HG03097 (cell line): Measurements from ENCODE around the gene COL8A1.

ENCODE experiments used
- ATAC-seq: cut with Tn5 transposase; IDR thresholded peaks from one replicate; pipeline ENCODE4 v1.9.1; 2021; ENCODE audit not compliant: unreplicated experiment, low FRiP score

Gene COL8A1

DNA sequence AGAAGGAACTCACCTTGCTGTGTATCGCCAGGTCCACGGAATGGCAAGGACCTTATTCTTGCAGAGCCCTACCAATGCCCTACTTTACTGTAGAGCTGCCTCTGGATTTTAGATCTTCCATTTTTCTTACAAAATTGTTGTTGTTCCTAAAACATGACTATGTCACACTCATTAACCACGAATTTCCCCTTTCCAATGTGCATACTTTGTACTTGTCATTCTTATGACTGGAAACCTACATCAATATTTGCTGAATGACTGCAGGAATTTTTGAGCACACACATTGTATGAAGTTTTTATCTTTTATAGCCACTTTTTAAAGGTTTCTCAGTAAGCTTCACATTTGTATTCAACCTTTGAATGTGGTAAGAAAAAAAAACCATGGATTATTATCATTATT is 143.4 kb downstream of the COL8A1 start:
- no peak for ATAC-seq

DNA sequence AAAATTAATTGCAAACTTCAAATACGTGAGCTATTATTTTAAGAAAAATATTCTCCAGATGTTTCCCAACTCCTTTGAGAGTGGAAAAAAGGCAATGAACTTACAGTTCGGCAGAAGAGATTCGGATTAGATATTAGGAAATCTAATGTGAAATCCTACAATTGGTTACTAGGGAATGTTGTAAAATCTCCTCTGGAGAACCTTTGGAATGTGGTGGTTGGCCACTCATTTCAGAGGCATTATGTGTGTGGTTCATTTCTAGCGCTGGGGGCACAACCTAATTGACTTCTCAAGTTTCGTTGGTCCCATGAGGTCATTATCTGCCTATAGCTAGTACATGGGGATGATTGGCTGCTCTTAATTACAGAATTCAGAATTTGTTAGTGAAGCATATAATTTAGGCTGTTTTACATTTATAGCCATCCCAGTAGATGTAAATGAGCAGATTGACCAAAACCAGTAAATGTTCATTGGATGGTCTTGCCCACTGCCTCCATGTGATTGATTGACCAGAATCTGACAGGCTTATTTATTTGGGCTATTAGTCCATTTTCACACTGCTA is 144.7 kb downstream of the COL8A1 start:
- no peak for ATAC-seq

DNA sequence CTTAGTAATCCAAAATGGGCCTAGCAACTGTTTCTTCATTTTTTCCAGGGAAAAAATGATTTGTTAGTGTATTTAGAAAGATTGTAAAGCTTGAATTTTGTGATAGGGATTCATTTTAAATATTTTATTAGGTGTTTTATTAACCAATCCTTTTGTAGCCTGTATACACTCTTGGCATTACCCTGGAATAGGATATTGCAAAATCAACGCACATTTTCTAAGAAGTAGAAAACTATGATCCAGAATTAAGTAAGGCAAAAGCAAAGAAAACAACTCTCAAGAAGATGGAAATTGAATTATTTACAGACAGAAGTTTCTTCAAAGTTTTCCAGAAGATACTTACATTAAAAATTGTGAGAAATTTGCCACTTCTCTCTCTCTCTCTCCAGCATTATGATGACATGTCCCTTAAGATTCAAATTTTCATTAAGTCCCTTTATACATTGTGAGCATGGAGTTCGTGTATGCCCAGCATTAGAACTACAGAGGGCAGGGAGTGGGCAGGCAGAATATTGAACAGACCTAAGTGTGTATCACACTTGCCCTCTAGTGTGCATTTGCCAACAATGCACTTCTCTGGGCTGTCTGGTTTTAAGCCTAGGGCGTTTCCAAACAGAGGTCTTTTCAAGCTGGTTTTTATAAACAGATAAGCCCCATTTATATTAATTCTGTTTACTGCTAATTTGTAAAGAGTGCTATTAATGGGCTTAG is 150.8 kb downstream of the COL8A1 start:
- ATAC-seq: peak; percentile 96

DNA sequence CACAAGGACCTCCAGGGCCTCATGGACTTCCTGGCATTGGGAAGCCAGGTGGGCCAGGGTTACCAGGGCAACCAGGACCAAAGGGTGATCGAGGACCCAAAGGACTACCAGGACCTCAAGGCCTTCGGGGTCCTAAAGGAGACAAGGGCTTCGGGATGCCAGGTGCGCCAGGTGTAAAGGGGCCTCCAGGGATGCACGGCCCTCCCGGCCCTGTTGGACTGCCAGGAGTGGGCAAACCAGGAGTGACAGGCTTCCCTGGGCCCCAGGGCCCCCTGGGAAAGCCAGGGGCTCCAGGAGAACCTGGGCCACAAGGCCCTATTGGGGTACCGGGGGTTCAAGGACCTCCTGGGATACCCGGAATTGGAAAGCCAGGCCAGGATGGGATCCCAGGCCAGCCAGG is 156.1 kb downstream of the COL8A1 start:
- no peak for ATAC-seq

DNA sequence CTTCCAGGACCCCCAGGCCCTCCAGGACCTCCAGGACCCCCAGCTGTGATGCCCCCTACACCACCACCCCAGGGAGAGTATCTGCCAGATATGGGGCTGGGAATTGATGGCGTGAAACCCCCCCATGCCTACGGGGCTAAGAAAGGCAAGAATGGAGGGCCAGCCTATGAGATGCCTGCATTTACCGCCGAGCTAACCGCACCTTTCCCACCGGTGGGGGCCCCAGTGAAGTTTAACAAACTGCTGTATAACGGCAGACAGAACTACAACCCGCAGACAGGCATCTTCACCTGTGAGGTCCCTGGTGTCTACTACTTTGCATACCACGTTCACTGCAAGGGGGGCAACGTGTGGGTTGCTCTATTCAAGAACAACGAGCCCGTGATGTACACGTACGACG is 157.2 kb downstream of the COL8A1 start:
- ATAC-seq: no peak

DNA sequence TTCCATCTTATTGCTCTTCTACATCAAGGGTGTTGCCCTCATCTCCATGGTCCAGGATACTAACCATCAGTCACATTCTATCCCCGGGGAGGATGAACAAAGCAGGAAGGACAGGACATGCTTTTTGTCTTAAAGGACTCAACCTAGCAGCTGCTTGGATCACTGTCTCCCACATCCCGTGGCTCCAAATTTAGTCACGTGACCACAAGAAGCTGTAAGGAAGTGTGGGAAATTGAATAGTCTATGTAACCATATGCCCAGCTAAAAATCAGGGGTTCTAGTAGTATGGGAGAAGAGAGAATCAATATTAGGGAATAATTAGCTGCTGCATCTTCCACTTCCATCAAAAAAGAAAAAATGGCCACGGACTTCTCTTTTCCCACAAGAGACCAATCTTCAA is 161.0 kb downstream of the COL8A1 start:
- ATAC-seq: no peak

DNA sequence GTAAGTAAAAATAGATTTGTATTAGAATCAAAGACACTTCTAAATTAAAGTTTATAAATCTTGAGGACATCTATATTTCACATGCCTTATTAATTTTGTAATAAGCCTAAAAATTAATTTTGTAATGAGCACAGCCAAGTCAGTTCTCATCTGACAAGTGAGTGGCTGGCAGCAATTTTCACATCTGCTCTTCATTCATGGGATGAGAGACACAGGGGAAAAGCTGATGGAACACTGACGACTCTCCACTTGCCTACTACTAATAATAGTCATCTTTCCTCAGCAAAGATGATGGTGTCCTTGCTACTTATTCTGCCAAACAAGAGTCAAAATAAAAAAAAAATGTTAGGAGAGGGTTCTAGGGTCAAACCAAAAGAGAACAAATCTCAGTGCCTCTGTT is 164.9 kb downstream of the COL8A1 start:
- no peak for ATAC-seq

DNA sequence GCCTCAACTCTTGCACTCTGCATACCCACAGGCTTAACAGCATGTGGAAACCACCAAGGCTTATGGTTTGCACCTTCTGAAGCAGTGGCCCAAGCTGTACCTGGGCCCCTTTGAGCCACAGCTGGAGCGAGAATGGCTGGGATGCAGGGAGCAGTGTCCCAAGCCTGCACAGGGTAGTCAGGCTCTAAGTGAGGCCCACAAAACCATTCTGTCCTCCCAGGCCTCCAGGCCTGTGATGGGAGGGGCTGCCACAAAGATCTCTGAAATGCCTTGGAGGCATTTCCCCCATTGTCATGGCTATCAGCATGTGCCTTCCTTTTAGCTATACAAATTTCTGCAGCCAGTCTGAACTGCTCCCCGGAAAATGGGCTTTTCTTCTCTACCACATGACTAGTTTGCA is 166.8 kb downstream of the COL8A1 start:
- no peak for ATAC-seq

DNA sequence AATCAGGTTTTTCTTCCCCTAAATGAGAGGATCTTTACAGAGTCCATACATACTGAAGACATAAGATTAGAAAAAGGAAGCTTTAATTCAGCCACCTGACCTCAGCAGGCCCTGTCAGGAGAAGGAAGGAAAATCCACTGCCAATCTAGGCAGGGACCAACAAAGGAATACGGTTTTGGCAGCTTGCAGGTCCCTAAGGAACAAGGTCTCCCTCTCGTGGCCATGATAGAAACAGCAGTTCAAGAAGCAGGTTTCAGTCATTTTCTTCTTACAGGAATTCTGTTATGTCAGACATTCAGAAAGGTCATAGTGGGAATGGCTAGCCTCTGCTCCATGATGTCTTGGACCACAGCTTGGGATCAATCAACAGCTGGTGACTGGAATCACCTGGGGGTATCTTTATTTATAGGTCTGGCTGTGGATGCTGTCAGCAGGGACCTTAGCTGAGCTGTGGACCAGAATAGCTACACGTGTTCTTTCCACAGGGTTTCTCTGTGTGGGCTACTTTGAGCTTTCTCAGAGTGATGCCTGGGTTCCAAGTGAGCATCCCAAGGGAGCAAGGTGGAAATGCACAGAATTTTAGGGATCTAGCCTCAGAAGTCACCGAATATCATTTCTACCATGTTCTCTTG is 169.9 kb downstream of the COL8A1 start:
- ATAC-seq: no peak

DNA sequence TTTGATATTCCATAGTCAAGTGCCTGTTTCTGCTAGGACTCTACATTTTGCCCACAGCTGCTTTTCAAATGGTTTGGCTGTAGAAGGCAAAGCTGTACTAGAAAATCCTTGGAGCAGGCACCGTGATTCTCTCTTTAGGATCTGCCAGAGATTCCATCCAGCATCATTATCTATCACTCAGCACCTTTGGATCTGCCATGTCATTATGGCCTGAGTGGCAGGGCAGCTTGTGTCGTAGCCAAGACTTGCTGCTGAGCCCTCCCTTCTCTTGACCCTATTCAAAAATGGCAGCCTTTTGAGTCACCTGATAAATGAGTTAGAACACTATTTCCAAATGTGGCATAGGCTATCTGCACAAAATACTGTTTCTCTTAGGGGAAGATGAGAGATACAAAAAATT is 171.2 kb downstream of the COL8A1 start:
- ATAC-seq: no peak

DNA sequence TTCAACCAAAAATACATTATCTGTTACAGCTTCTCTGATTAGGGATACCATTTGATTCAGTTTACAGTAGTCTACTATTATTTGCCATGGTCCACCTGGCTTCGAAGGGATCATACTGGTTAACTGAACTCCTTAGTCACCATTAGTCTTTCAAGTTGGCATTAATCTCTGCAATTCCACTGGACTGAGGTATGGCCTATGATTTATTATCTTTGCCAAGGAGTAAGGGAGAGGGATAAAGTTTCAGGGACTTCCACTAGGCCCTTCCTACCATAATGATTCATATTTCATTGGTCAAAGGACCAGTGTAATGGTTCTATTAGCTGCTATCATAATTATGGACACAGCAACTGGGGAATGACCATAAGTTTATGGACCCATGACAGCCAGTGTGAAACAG is 172.0 kb downstream of the COL8A1 start:
- ATAC-seq: no peak

DNA sequence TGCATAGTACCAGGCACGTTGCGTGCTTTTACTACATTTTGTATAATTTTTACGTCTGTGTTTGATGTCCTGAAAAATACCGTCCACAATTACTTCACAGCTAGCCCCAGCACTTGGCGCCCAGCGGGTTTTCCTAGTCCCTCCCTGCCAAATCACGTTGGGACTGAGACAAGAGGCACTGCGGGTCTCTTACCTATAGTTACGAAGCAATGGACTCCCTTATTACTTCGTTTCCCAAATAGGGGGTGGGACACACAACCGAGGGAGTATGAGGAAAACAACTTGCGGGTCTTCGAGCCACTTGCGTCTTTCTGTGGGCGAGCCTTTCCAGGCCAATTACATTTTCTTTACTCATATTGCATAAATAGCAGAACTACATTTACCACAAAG is 178.6 kb downstream of the COL8A1 start:
- no peak for ATAC-seq

DNA sequence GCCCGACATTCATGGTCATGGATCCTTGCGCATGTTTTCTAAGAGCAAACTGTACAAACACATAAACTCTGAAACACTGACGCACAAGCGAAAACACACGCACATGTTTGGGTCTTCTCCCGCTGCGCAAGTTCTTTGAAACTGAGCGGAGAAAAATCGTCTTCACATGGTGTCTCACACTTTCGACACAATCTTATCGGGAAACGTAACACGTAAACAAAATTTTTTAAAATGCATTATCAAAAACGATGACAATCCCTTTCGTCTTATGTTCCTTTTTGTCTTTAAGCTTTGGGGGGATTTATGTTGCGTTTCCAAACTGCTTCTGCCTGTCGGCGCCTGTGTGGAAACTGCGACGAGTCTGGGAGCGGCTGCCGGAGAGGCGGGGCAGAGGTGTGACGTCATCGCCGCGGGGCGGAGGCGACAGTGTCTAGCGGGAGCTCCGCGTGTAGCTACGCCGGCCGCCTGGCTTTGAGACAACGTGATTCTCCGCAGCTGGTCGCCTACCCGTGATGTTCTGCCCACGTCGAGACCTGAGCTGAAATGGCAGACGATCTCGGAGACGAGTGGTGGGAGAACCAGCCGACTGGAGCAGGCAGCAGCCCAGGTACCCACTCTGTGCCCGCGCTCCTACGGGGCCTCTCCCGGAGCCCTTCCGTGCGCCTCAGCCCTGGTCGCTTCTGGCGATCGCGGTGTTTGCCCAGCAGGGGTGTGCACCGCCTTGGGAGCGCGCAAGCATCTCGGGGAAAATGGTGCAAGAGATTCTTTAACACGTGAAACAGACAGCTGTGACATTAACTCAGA is 179.2 kb downstream of the COL8A1 start, which contains the start of gene CMSS1:
TSS of gene CMSS1 (plus strand) at position 426 of the 804 bp plus-strand sequence.
- peak; percentile 97 for ATAC-seq

DNA sequence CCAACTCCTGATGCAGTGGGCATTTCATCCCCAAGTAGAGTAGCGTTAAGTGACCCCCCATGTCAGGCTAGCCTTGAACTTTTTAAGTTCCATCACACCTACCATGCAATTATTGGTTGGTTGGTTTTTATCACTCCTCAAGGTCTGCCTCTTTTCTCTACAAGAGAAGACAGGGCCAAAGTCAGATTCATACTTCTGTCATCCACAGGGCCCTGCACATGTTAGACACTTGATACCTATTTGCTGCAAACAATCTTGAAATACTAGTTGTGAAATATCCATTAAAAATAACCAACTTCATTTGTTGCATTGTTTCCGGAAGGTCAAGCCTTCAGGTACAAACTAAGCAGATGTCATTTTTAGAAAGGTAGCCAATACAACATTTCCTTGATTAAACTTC is 180.4 kb downstream of the COL8A1 start:
- no peak for ATAC-seq

DNA sequence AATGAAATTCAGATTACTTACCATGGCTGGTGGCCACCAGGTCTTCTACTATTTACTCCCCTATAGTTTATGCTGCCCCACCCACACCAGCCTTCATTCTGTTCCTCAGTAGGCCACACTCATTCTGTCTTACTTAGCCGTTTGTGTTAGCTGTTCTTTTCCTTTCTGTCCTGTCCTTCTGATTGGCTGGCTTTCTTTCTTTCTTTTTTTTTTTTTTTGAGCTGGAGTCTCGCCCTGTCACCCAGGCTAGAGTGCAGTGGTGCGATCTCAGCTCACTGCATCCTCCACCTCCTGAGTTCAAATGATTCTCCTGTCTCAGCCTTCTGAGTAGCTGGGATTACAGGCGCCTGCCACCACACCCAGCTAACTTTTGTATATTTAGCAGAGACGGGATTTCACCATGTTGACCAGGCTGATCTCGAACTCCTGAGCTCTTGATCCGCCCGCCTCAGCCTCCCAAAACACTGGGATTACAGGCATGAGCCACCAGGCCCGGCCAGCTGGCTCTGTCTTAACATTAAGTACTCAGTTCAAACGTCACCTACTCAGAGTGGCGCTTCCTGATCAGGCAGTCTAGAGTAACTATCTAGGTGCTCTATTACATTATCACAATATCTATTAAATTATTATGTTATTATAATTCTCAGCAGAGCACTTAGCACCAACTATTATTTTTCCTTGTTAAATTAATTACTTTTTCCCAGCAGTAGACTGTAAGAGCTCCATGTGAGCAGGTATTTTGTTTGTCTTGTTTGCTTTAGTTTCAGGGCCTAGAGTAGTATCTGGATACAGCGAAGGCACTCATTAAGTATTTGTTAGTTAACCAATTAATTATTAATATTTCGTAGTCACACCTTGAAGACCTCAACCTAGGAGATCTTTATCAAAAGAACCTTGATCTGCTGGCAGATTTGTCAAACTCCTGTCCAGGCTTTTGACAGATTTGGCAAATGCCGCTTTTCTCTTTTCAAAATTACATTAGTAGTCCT is 185.6 kb downstream of the COL8A1 start:
- no peak for ATAC-seq

DNA sequence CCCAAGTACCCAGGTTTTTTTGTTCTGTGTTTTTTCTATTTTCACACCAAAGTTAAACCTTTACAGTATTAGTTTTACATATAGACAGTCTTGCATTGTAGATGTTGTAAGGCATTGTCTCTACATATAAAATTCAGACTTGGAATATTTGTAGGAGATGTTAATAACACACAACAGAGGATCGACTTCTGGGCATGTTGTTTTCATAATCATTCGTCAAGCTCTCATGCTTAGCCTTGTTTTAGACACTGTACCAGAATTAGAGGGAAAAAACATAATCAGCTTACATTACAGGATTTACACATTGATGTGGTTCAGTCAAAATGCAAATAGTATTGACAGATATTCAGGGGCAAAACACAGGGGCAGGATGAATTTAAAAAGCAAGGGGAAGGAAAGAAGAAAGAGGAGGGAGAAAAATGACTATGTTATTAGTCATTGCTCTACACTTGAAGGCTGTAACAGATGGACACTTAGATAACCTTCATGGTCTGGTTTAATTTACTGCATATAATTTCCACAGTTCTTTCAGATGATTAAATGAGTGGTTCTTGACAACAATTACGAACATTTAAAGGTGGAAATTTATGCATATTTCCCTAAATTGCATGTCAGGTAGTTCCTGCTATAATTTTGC is 186.7 kb downstream of the COL8A1 start:
- ATAC-seq: no peak

DNA sequence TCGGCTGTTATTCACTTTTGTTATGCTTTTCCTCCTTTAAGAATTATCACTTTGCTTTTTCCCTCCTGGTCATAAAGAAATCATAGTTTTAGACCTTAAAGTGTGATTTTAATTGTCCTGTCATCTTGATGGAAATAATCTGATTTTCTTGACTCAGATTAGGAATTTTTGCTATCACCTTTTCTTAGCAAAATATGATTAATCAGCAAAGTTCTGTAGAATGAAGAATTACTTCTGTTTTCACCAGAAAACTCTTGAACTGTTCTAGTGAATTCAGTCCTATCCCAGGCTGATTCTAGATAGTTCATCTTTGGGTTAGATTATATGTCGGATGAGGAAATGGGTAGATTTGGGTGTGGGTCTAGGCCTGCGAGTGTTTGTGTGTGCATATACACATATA is 191.4 kb downstream of the COL8A1 start:
- ATAC-seq: no peak

DNA sequence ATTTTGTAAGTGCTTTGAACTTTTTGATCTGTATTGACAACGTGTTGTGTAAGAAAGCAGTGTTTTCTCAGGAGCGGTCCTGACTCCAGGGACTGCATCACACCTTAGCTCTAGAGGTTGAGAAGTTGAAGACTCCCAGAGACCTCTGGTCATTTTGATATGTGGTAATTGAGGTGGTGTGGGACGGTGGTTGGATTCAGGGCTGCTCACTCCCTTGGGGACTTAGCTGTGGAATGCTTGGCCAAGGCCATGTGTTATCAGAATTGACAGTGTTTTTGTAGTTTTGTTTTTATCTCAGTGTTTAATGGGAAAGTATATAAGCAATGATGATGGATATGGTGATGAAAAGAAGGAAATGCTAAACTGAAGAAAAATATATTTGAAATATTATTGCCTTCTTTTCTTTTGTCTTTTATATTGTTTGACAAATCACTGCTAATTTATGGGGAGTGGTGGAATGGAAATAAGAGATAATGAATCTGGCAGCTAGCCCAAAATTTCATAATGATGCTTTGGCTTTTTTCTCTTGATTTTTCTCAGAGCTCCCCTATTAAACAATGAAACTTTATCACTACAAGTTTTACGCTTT is 195.3 kb downstream of the COL8A1 start:
- ATAC-seq: no peak

DNA sequence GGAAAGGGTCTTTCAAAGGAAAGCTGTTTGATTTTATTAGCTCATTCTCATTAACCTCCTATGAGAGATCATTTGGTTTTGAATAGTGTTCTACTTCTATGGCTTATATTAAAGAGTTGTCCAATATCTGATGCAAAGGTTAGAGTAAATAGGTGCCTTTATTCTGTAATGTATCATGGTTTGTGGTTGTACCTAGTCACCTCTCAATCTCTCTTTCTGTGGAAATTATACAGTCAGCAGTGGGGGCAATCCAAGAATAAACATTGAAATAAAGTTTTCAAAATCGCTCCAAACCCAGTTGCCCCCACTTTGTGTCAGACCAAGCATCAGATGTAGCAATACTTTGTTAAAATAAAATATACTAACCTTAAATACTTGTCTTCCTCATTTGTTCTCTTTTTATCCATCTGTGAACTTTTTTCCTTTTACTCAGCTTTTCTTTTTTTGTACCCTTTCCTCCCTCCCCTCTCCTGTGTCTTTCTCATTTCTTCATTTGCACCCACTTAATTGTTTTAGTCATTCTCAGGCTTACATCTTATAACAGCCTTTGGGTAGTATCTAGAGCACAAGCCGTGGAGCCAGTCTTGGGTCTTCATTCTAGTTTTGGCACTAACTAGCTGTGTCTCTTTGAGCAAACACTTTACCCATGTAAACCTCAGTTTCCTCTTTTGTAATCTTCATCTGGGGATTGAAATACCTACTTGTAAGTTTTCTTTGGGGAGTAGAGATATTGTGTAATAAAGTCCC is 196.0 kb downstream of the COL8A1 start:
- ATAC-seq: no peak
